ENCODE measurements around the gene UQCRH. TPM values are rescaled to one million over a fixed set of nuclear protein-coding genes. Genes with fewer than 3 reads are reported as not detected.

The UQCRH gene
- total RNA-seq, 2 experiments from 2014 or later = 101 to 103 TPM

- no peak for ATAC-seq (ENCODE audit: poor library complexity)
- Mint-ChIP-seq H3K4me3 (peak overlapping the region; percentile 100), H3K27me3 (no peaks in the 10 kb centered on the region), H3K9me3 (no peaks in the 10 kb centered on the region), H3K27ac (peak overlapping the region; percentile 98), H3K36me3 (ENCODE audit: low read depth) (peaks cover 45% of the 10 kb centered on the region), H3K4me1 (ENCODE audit: low read depth) (peaks cover 48% of the 10 kb centered on the region)
- Histone ChIP-seq H3K9me3 (ENCODE audit: control insufficient read depth in 1 of 2, insufficient read depth in 1 of 2, low read length in 2 of 2) (no peaks in the 10 kb centered on the region), H3K36me3 (ENCODE audit: insufficient read depth, low read length) (peaks cover 21% of the 10 kb centered on the region), H3K27me3 (ENCODE audit: control insufficient read depth in 1 of 2, insufficient read depth in 2 of 2, low read length in 2 of 2) (no peaks in the 10 kb centered on the region), H3K4me3 (ENCODE audit: low read length) (peak overlapping the region; percentile 98), H3K4me1 (ENCODE audit: insufficient read depth, low read length) (peaks cover 41% of the 10 kb centered on the region), H3K27ac (ENCODE audit: low read depth in 1 of 2, low read length in 2 of 2) (no peak overlapping the region)
- DNase-seq = no peak
- CTCF ChIA-PET = interaction anchor here (1.0 kb wide), 1 partner anchor 40 kb away, joined by 3 read pairs; the partner anchor contains the start of gene NSUN4
- POLR2A ChIA-PET = no interaction called here
- intact Hi-C loops (cut with DNase I, micrococcal nuclease) = loop anchor here in 1 of 2 experiments (5.0 to 10.0 kb wide), 3 partner anchors 104 to 1626 kb away; partner anchors contain the start of genes ARMH1, GPBP1L1, POMGNT1 and TMEM53
- TF ChIP-seq, protein P1, sequence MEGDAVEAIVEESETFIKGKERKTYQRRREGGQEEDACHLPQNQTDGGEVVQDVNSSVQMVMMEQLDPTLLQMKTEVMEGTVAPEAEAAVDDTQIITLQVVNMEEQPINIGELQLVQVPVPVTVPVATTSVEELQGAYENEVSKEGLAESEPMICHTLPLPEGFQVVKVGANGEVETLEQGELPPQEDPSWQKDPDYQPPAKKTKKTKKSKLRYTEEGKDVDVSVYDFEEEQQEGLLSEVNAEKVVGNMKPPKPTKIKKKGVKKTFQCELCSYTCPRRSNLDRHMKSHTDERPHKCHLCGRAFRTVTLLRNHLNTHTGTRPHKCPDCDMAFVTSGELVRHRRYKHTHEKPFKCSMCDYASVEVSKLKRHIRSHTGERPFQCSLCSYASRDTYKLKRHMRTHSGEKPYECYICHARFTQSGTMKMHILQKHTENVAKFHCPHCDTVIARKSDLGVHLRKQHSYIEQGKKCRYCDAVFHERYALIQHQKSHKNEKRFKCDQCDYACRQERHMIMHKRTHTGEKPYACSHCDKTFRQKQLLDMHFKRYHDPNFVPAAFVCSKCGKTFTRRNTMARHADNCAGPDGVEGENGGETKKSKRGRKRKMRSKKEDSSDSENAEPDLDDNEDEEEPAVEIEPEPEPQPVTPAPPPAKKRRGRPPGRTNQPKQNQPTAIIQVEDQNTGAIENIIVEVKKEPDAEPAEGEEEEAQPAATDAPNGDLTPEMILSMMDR (IDR thresholded peaks at IDR 0.05) = no peak
Measured at GRCh38 chr1:46300673-46301405, 2.7 kb upstream of the UQCRH start.

DNA sequence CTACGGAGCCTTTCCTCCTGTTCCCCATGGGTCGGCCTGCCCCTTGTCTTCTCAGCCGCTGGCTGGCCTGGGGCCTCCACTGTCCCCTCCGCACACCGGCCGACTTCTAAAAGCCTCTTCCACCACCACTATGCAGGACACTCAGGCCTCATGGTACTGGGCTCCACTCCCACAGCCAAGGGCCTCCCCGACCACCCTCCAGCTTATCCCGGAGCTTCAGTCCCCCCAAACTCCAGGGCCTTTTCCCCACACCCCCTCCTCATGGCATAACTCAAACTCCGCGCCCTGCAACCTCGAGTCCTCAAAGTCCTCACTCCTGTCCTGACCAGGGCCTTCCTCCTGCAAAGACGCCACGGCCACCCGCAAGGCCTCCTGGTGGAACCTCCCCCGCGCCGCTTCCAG lies 2.1 kb upstream of the UQCRH start:
- H3K27me3 ChIP-seq (ENCODE audit: control insufficient read depth in 1 of 2, insufficient read depth in 2 of 2, low read length in 2 of 2) = no peaks in the 10 kb centered on the region
- Mint-ChIP-seq H3K27me3 (no peaks in the 10 kb centered on the region), H3K27ac (peak overlapping the region; percentile 98), H3K4me3 (peak overlapping the region; percentile 100), H3K9me3 (no peaks in the 10 kb centered on the region), H3K4me1 (ENCODE audit: low read depth) (peaks cover 52% of the 10 kb centered on the region), H3K36me3 (ENCODE audit: low read depth) (peaks cover 40% of the 10 kb centered on the region)
- intact Hi-C loops (cut with DNase I, micrococcal nuclease) = loop anchor here in 1 of 2 experiments (5.0 to 10.0 kb wide), 3 partner anchors 104 to 1627 kb away; partner anchors contain the start of genes ARMH1, GPBP1L1, POMGNT1 and TMEM53
- H3K9me3 ChIP-seq (ENCODE audit: control insufficient read depth in 1 of 2, insufficient read depth in 1 of 2, low read length in 2 of 2) = no peaks in the 10 kb centered on the region
- H3K36me3 ChIP-seq (ENCODE audit: insufficient read depth, low read length) = peaks cover 18% of the 10 kb centered on the region
- H3K4me3 ChIP-seq (ENCODE audit: low read length) = peak overlapping the region; percentile 98
- peak in 3 of 14 experiments; percentile 3 to 9 (median 7) for DNase-seq
- no peak overlapping the region for H3K27ac ChIP-seq (ENCODE audit: low read depth in 1 of 2, low read length in 2 of 2)
- ChIA-PET CTCF (interaction anchor here (1.0 kb wide), 1 partner anchor 39 kb away, joined by 3 read pairs; the partner anchor contains the start of gene NSUN4), POLR2A (no interaction called here)
- ATAC-seq (ENCODE audit: poor library complexity) = no peak
- peaks cover 46% of the 10 kb centered on the region for H3K4me1 ChIP-seq (ENCODE audit: insufficient read depth, low read length)
- TF ChIP-seq, protein P1 (IDR thresholded peaks at IDR 0.05) = no peak

- TF ChIP-seq, protein P1 (IDR thresholded peaks at IDR 0.05) = peak; percentile 30
- Histone ChIP-seq H3K27me3 (ENCODE audit: control insufficient read depth in 1 of 2, insufficient read depth in 2 of 2, low read length in 2 of 2) (no peaks in the 10 kb centered on the region), H3K36me3 (ENCODE audit: insufficient read depth, low read length) (peaks cover 12% of the 10 kb centered on the region), H3K4me3 (ENCODE audit: low read length) (peak overlapping the region; percentile 98), H3K9me3 (ENCODE audit: control insufficient read depth in 1 of 2, insufficient read depth in 1 of 2, low read length in 2 of 2) (no peaks in the 10 kb centered on the region), H3K27ac (ENCODE audit: low read depth in 1 of 2, low read length in 2 of 2) (peak overlapping the region; percentile 69 to 91), H3K4me1 (ENCODE audit: insufficient read depth, low read length) (peaks cover 52% of the 10 kb centered on the region)
- ChIA-PET POLR2A (interaction anchor here (1.1 to 1.5 kb wide), 4 partner anchors 7 to 1032 kb away, joined by 4 to 7 read pairs (median 6); partner anchors contain the start of gene CMPK1), CTCF (interaction anchor here (1.5 to 2.8 kb wide), 2 partner anchors 39 to 46 kb away, joined by 17 to 29 read pairs; partner anchors contain the start of gene NSUN4)
- Mint-ChIP-seq H3K27ac (peak overlapping the region; percentile 98), H3K36me3 (ENCODE audit: low read depth) (peaks cover 33% of the 10 kb centered on the region), H3K9me3 (no peaks in the 10 kb centered on the region), H3K27me3 (no peaks in the 10 kb centered on the region), H3K4me3 (peak overlapping the region; percentile 100), H3K4me1 (ENCODE audit: low read depth) (peaks cover 52% of the 10 kb centered on the region)
- peak; percentile 15 to 73 (median 39) for DNase-seq
- intact Hi-C loops (cut with DNase I, micrococcal nuclease) = loop anchor here (2.0 to 10.0 kb wide), 6 partner anchors 39 to 1627 kb away; partner anchors contain the start of genes ARMH1 (in 1 of the 2), GPBP1L1 (in 1 of the 2), NSUN4 (in 1 of the 2) and POMGNT1 (in 1 of the 2)
- no peak for ATAC-seq (ENCODE audit: poor library complexity)
Measured at GRCh38 chr1:46301808-46302640, 1.5 kb upstream of the UQCRH start.

Data from CD4-positive, alpha-beta T cell (primary cell).